NCI-H1092 treated with DMSO at 0.1 percent for 48 hours (cell line): Measurements from ENCODE around the gene TMEM235.

ENCODE experiments used
- DNase-seq: peaks from one replicate; lab custom pipeline; 2025; lab: John Stamatoyannopoulos, UW

Gene TMEM235

DNA sequence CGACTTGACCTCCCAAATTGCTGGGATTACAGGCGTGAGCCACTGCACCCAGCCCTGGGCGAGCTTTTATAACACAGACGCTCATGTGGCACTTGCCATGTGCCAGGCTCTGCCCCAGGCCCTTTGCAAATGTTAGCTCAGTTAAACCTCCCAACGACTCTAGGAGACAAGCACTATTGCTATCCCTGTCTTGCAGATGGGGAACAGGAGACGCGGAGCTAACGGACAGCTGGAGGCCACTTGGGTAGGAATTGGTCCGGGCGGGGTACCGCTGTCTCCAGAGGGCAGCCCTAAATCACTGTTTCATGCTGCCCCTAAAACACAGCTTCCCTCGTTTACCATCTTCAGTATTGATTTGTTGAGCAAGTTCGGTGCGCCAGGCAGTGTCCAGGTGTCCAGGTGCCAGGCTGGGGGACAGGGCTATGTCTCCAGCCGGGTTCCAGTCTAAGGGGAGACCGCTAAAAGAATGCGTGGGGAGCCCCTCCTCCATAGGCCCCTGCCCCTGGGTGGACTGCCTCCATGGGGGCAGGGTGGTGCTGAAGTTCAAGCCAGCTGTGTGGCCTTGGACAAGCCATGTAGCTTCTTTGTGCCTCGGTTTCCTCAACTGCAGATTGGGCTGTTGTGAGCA, 23.7 kb downstream of the TMEM235 start:
- no peak for DNase-seq

DNA sequence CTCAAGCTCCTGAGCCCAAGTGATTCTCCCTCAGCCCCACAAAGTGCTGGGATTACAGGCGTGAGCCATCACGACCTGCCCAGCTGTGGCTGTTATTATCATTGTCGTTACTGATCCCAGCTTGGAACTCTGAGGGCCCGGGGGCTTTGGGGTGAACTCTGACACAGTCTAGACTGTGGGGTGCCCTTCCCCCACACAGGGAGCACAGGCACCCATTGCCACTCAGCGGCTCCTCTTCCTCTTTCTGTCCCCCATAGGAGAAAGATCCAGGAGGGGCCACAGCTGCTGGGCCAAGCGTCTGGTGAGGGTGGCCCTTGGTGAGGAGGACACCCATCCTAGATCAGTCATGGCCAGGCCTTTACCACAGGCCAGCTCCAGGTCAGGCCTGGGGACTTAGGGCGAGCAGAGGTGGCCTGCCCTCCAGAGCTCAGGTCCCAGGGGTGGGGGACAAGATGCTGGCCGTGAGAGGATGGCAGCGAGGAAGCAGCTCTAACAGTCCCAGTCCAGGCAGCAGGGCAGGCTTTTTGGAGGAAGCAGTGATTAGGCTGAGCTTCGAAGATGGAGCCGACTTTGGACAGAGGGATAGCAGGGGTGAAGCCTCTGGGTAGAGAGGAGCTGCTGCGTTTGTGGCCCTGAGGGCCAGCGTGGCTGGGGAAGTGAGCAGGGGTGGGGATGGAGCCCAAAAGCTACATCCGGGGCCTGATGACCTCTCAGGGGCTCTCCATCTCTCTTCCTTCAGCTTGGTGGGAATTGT, 24.7 kb downstream of the TMEM235 start:
- DNase-seq = no peak

DNA sequence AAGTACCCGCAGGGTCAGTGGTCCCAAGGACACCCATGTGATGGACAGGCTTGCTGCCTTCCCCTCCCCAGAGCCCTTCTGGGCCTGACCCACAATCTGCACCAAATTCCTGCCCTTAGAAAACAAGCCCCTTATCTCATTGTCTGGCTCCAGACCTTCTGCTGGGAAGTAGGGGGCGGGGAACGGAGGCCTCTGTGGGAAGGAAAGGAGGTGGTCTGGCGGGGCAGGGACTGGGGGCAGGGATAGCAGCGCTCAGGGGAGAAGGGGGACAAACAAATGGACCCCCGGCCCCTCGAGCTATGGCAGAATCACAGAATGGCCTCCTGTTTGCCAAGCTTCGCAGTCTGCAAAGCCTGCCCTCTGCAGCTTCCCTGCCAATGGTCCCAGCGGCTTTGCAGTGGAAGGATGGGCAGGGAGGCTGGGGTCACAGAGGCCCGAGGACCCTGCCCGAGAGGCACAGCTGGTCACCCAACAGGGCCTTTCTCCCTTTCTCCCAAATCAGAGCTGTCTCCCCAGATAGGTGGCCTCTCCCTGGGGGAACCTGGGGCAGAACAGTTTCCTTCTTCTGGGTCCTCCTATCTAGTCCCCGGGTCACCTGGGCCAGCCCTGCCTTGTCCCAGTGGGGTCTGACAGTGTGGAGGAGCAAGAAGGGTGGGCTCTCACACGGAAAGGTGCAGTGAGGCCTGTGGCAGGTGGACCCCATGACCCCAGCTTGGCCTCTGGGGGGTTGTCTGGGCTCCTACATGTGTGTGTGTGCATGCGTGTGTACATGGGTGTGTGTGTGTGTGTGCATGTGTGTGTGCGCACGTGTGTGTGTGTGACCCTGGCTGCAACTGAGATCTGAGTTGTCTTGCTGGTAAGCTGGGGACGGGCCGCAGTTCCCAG, 25.5 kb downstream of the TMEM235 start:
- no peak for DNase-seq

DNA sequence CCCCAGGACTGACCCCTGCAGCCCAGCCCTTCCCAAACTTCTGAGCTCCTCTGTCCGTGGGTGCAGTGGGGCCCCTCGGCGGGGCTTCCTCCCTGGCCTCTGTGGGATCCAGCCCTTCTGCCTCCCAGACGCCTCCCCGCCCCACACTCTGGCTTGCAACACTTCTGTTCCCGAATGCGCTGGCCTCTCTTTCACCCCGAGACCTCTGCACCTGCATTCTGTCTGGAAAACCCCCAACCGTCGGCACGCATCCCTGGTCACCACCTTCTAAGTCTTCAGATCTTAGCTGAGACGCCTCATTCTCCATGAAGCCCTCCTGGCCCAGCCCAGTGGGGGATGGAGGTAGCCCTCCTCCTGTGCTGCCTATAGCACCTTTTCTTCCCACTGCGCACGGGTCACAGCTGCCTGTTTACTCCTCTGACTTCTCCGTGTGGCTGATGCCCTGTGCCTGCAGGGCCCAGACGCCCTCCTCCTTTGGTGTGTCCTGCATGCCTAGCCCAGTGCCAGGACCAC, 26.4 kb downstream of the TMEM235 start:
- no peak for DNase-seq

DNA sequence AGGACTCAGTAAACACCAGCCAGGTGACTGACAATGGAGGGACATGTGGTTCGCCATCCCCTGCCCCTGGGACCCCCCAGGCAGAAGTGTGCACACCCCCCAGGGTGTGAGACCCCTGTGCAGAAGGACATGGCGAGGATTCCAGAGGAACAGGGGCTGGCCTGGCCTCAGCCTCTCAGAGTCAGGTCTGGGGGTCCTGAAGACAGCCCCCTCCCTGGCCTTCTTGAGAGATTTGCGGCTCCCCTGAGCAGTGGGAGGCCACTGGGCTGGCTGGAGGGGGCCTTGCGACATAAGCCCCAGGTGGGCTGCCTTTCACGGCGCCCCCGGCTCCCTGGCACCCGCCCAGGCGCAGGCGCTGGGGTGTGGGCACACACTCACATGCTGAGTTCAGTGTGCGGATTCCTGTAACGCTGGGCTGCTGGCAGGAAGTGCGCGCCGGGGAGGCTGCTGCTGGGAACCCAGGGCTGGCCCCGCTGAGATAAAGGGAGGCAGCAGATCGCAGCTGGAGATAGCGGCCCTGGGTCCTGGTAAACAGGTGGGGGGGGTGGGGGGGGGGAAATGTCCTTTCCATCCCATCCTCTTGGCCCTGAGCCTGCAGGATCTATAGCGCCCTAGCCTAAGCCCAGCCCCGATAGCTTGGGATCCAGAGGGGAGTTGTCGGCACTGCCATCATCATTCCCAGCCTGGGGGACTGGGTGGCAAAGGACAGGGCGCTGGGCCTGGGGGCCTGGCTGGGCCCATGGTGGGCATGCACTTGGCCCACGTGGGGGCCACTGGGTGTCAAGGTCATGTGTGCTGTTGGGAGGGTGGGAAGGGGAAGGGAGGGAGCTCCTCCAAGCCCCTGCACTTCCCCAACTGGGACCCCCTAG, 27.1 kb downstream of the TMEM235 start:
- DNase-seq = no peak

DNA sequence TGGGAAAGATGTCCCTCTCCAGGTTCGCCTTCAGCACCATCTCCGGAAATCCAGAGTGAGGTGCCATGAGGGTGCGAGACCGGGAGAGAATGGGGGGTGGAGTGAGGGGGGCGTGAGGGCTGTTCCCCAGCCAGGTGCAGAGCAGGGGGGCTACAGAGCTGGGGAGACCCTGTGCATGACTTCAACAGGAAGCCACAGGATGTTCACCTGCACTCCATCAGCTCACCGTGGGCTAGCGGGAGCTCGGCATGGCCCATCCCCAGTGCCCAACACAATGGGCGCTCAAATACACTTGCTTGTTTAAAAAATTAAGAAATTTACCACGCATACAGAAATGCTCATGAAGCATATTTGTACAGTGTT, 27.7 kb downstream of the TMEM235 start:
- DNase-seq = no peak

DNA sequence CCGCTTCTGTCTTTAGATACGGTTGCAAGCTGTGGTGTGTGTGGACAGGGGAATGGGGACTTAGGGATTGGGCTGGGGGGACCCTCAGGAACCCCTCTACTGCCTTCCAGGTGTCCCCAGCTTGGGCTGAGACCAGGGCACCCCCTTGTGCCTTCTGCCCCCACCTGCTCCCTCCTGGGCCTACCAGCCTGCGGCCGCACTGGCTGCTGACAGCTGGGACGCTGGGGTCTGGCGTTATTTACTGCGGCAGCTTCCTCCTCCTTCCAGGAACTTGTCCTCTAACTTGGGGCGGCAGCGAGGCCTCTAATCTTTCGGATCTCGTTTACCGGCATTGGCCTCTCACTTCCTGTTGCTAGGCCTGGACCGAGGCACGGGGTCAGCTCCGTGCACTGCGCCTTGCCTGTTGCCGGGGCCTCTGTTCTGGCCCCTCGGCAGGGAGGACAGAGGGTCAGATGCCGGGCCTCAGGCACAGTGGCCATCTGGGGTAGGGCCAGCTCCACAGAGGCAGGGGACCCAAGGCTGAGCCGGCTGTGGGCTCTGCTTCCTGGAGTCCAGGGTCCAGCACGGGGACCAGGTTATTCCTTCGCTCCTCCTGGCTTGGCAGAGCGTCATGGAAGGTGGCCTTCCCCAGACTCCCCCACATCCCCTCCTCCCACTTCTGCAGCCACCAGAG, 31.8 kb downstream of the TMEM235 start:
- no peak for DNase-seq

DNA sequence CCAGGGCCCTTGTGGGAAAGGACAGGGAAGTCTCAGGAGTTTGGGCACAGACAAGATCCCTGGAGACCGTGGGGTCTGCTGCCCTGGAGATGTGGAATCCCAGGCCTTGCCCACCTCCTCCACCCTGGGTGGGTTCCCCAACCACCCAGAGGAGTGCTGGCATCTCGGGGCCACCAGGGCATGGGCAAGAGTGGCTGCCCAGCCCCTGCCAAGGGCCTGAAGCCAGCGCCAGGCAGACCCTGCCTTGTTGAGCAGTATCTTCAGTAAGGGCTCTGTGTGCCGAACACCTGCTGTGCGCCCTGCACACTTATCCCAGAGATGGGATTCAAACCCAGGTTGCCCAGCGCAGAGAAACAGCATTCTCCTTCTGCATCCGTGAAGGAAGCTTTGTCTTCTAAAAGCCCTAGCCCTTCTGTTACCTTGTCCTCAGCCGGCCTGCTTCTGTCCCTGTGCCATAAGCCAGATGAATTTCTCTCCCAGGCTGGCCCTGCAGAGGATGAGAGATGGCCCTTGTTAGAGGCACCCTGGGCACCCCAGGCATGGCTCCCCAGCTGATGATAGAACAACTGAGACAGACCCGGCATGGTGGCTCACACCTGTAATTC, 32.4 kb downstream of the TMEM235 start:
- DNase-seq = no peak

DNA sequence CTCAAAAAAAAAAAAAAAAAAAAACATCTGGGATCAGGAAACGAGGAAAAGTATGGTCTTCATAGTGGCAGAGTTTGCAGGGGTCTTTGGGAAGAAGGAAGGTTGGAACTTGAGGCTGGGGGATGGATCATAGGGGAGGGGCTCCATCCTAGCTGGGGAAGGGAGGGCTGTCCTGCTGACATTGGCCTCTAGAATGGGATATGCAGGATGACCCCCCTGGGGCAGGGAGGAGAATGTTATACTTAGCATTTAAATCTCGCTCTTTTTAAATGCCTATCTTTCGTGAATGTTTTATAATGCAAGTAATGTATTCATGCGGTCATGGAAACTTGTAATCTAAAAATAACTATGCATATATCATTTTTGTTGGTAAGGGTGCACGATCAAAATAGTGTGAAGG, 33.2 kb downstream of the TMEM235 start:
- DNase-seq = no peak

DNA sequence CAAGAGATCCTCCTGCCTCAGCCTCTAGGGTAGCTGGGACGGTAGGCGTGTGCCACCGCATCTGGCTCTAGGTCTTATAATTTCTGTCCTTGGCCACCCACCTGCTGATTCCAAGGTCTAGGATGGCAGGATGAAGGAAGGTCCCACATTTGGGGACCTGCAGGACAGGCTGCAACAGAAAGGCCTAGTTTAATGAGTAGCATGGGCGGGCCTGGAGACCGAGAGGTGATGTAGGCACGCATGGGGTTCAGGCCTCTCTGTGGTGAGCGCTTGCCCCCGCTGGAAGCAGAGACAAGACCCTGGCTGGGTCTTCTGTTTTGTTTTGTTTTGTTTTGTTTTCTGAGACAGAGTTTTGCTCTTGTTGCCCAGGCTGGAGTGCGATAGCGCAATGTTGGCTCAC, 33.7 kb downstream of the TMEM235 start:
- DNase-seq = no peak

DNA sequence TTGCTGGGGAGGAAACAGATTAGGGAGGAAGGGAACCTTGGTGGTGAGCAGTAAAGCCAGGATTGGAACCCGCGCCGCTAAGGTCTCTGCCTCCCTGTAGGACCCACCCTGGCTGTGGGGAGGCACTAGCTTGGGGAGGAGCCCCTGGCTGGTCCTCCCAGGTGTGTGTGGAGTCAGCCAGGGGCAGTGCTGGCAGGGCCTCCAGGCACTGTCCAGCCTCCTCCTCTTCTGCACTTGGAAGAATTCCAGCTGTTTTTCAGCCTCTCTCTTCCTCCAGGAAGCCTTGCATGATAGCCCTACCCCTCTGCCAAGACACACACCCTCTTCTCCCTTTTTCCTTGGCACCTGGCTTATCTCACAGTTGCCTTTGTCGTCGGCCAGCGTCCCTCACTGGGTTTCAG, 34.8 kb downstream of the TMEM235 start:
- DNase-seq = no peak

DNA sequence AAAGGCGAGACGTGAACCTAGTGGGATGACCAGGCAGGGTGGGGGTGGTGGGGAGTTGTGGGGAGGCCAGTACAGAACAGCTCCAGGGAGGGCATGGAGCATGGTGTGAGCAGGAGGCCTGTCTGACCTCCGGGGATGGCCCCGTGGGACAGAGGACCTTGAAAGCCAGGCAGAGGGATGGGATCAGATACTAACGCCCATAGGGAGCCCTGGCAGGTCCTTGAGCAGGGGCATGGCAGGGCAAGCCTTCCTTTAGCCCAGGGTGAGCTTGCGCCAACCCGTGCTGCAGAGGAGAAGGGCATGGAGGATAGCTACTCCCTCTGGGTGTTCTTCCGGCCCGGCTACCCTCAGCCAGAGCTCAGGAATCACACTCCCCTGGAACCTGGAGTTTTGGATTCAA, 35.3 kb downstream of the TMEM235 start:
- DNase-seq = no peak

DNA sequence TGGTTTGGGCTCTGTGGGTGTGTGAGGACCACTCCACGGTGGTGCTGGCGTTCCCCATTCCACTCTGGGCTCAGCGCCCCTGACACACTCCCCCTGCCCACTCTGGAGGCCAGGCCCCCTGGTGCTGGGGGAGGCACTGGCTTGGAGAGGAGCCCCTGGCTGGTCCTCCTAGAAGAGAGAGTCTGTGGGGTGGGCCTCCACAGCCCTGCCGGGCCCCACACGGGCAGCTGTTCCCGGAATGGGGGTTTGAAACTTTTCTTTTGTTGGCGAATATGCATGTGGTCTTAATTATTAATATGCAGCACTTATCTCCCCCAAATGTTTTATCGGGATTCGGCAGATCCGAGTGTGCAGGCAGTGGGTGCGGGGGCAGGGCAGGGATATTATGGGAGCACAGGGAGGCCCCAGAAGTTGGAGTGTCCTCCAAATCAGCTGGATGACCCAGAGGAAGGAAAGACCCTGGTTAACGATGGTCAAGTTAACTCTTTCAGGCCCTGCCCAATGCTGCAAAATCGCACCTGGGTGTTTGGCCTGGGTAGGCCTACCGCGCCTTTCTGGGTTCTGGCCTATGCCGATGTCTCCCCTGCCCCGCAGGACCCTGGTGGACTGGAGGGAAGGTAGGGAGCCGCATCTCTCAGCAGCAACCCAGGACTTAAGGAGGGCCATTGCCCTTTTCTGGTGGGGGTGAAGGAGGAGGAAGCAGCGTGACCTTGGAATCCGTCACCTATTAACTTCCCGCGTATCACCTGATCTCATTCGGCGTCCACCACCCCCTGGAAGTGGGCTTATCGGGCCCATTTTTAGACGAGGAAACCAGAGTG, 36.0 kb downstream of the TMEM235 start:
- no peak for DNase-seq

DNA sequence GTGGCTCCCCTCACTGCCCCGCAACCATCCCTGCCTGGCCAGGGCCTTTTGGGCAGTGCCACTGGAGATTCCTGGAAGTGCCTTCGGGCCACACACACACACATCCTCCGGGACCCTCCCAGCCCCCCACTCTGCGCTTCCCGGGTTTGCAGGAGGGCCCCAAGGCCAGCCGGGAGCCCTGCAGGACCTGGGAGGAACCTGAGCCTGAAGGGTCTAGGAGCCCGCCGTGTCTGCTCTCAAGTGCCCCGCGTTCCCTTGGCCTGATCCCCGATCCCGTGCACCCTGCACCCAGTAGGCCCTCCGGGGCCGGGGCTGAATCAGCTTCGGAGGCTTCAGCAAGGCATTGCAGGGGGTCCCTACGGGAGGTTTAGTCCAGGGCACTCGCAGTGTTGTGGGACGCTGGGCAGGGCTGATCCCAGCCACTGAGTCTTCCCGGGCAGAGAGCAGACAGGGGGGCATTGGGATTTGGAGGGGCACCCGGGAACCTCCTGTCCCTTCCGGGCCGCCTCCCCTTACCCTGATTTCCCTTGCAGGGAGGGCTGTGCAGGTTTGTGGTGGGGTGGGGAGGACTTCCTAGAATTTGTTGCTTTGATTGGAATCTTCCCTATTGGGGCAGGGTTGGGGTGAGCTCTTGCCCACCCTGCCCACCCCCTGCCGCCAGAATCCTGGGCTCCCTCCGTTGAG, 36.9 kb downstream of the TMEM235 start:
- no peak for DNase-seq

DNA sequence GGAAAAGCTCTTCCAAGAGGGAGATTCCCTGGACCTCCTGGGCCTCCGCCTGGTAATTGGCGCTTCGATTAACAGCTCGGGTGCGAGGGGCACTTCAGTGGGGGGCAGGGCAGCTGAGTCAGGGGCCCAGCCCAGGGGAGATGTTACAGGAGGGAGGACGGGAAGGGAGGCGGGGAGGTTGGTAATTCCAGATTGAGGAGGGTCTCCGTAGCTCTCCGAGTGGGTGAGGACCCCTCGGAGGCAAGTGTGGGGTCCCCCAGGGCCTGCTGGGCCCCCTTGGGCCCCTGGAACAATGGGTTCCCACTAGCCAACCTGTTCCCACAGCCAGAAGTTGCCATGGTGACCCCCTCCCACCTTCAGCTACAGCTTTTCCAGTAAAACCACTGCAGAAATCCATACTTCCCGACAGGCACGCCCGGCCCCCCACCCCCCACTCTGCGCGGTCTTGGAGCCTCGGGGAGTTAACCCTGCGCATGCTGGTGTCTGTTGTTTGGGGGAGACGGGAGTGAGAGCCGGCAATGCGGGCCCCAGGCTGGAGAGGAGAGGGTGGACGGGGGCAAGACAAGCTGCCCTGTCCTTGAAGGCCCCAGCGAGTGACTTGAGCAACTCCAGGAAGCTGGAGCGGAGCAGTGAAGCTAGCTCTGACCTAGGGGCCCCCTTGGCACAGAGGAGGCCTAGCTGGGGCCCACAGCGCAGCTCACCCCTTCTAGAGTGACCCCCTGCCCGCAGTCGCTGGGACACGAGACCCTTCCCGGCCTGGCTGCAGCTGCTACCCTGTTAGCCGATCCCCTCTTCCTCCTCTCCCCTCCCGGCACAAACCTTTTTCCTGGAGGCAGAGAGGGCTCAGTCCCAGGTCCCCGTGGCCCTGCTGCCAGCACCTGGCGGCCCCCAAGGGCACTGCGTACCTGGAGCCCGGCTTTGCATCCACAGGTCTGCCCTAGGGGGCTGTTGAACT, 37.8 kb downstream of the TMEM235 start:
- peak; percentile 6 for DNase-seq

DNA sequence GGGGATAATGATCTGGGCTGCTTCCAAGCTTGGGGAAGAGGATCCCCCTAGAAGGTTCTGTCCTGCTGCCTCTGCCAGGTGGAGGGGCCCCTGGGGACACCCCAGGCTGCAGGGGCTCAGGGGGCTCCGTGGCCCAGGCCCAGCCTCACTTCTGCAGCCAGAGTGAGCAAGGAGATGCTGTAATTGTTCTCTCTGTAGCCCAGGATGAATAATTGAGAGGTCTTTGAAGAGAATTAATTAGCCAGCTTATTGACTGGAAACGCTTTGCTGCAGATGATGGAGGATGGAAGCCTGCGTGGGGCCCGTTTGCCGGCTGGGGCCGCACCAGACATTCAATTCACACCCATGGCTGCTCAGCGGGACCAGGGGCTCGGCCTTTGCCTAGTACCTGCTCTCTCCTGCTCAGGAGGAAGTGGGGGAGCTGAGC, 38.5 kb downstream of the TMEM235 start:
- no peak for DNase-seq

DNA sequence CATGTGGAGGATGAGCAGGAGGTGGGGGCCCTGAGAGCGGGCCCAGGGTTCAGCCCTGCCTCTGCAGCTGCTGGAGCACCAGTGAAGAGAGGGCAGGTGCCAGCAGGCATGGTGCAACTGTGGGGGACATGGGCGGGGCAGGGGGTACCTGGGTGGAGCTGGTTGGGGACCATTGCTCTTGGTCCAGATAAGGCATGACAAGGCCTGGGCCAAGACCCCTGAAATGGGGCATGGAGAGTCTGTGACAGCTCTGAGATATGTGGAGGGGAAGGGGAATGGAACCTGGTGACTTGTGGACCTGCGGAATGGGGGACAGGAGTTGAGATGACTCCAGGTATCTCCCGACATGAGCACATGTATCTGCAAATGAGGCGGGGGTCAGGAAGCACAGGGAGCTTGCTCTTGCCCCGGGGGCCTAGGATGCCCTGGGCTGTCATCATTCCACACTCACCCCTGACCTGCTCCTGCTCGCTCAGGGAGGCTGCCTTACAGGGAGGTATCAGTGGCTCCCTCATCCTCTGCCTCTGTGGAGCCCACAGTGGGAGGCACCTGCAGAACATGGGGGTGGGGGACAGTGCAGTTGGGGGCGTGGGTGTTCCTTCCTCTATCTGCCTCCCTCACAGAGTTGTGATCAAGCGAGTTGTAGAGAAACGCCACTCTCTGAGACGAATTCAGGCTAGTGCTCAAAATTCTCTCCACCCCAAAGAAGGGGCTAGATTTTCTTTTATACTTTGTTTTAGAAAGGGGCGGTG, 40.2 kb downstream of the TMEM235 start:
- DNase-seq = no peak
